ENCODE measurements around the gene WT1.

- TF ChIP-seq CTCF (IDR thresholded peaks at IDR 0.05) (no peak), POLR2A (IDR thresholded peaks at IDR 0.05) (no peak), EP300 (IDR thresholded peaks at IDR 0.05) (no peak)
These were observed 55.6 kb downstream of the WT1 start for GRCh38 chr11:32379719-32380118.
